HG03520 (cell line): ENCODE measurements around the gene DOCK6.

Experiments
- ATAC-seq: cut with Tn5 transposase; IDR thresholded peaks from one replicate; pipeline ENCODE4 v1.9.1; 2021; ENCODE audit warnings: mild to moderate bottlenecking, moderate library complexity; ENCODE audit not compliant: unreplicated experiment

The DOCK6 gene

GRCh38 chr19:11279505-11280236 is 17.3 kb upstream of the DOCK6 start:
- ATAC-seq: no peak

- ATAC-seq: no peak
These were observed 16.3 kb upstream of the DOCK6 start for GRCh38 chr19:11278670-11279069.

- no peak for ATAC-seq
These were observed 12.3 kb upstream of the DOCK6 start for GRCh38 chr19:11274533-11275086.

- no peak for ATAC-seq
These were observed 11.7 kb upstream of the DOCK6 start for GRCh38 chr19:11273989-11274388.

GRCh38 chr19:11273296-11273695 is 11.0 kb upstream of the DOCK6 start:
- no peak for ATAC-seq

GRCh38 chr19:11269408-11269807 is 7.1 kb upstream of the DOCK6 start:
- no peak for ATAC-seq

- no peak for ATAC-seq
These were observed 6.5 kb upstream of the DOCK6 start for GRCh38 chr19:11268783-11269267.

- ATAC-seq: no peak
These were observed 5.2 kb upstream of the DOCK6 start for GRCh38 chr19:11267316-11268085.

- ATAC-seq: no peak
These were observed 3.5 kb upstream of the DOCK6 start for GRCh38 chr19:11265785-11266236.

GRCh38 chr19:11265177-11265784 is 3.0 kb upstream of the DOCK6 start:
- ATAC-seq: no peak

- ATAC-seq: no peak
These were observed 2.3 kb upstream of the DOCK6 start for GRCh38 chr19:11264452-11265176.

- no peak for ATAC-seq
These were observed 1.4 kb upstream of the DOCK6 start for GRCh38 chr19:11263726-11264125.

- no peak for ATAC-seq
These were observed 823 bp downstream of the DOCK6 start for GRCh38 chr19:11261431-11261970.

GRCh38 chr19:11260996-11261395 is 1.3 kb downstream of the DOCK6 start:
- no peak for ATAC-seq

- ATAC-seq: no peak
These were observed 4.4 kb downstream of the DOCK6 start for GRCh38 chr19:11257846-11258380.

GRCh38 chr19:11256189-11256588 is 6.1 kb downstream of the DOCK6 start:
- ATAC-seq: no peak

- no peak for ATAC-seq
These were observed 7.7 kb downstream of the DOCK6 start for GRCh38 chr19:11254666-11255065.

- no peak for ATAC-seq
These were observed 9.5 kb downstream of the DOCK6 start for GRCh38 chr19:11252665-11253355.

- ATAC-seq: no peak
These were observed 10.5 kb downstream of the DOCK6 start for GRCh38 chr19:11251650-11252314.
